ENCODE results near the gene MRAS. TPM values are rescaled to one million over a fixed set of nuclear protein-coding genes. Genes with fewer than 3 reads are reported as not detected.
A peak's percentile ranks its signal among the peaks of the same experiment; 100 is the strongest.

MRAS gene
- total and polyA plus RNA-seq, 2 experiments from 2014 or later, result 16.5 to 17.9 TPM

GRCh38 chr3:138378331-138378730 is 30.0 kb downstream of the MRAS start:
- DNase-seq (ENCODE audit: low spot score), result no peak
- H3K27ac ChIP-seq, result no peak overlapping the region
- no peaks in the 10 kb centered on the region for H3K79me2 ChIP-seq
- H3K4me2 ChIP-seq, result no peak overlapping the region
- no peaks in the 10 kb centered on the region for H3K9me3 ChIP-seq (ENCODE audit: low read depth)
- H3K4me1 ChIP-seq (ENCODE audit: insufficient read depth), result peaks cover 3% of the 10 kb centered on the region
- TF ChIP-seq, protein P1, sequence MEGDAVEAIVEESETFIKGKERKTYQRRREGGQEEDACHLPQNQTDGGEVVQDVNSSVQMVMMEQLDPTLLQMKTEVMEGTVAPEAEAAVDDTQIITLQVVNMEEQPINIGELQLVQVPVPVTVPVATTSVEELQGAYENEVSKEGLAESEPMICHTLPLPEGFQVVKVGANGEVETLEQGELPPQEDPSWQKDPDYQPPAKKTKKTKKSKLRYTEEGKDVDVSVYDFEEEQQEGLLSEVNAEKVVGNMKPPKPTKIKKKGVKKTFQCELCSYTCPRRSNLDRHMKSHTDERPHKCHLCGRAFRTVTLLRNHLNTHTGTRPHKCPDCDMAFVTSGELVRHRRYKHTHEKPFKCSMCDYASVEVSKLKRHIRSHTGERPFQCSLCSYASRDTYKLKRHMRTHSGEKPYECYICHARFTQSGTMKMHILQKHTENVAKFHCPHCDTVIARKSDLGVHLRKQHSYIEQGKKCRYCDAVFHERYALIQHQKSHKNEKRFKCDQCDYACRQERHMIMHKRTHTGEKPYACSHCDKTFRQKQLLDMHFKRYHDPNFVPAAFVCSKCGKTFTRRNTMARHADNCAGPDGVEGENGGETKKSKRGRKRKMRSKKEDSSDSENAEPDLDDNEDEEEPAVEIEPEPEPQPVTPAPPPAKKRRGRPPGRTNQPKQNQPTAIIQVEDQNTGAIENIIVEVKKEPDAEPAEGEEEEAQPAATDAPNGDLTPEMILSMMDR (IDR thresholded peaks at IDR 0.05; ENCODE audit: poor library complexity), result no peak
- TF ChIP-seq EZH2phosphoT487 (IDR thresholded peaks at IDR 0.05; ENCODE audit: low read depth, severe bottlenecking, unreplicated experiment), result no peak
- TF ChIP-seq EZH2 (IDR thresholded peaks at IDR 0.05; ENCODE audit: borderline replicate concordance), result no peak
- no peaks in the 10 kb centered on the region for H4K20me1 ChIP-seq (ENCODE audit: insufficient read depth, poor library complexity, severe bottlenecking)
- no peak overlapping the region for H2AFZ ChIP-seq
- H3K9me2 ChIP-seq (replicated peaks; ENCODE audit: insufficient read depth), result no peaks in the 10 kb centered on the region
- WGBS (ENCODE audit: low lambda C conversion rate, missing lambda C conversion rate), result 90% methylated on average over 5 of the region's 5 CpGs
- no peaks in the 10 kb centered on the region for H3K27me3 ChIP-seq
- no peak overlapping the region for H3K4me3 ChIP-seq
- no peaks in the 10 kb centered on the region for H3K36me3 ChIP-seq (replicated peaks; ENCODE audit: insufficient read depth, low read depth)

DNA sequence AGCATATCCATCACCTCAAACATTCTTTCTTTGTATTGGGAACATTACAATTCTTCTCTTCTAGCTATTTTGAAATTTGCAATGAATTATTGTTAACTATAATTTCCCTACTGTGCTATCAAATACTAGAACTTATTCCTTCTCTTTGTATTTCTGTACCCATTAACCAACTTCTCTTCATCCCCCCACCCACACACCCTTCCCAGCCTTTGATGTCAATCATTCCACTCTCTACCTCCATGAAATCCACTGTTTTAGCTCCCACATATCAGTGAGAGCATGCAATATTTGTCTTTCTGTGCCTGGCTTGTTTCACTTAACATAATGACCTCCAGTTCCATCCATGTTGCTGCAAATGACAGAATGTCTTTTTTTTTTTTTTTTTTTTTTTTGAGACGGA is 30.6 kb downstream of the MRAS start:
- Histone ChIP-seq H3K4me1 (ENCODE audit: insufficient read depth) (peaks cover 3% of the 10 kb centered on the region), H3K36me3 (replicated peaks; ENCODE audit: insufficient read depth, low read depth) (no peaks in the 10 kb centered on the region), H3K27me3 (no peaks in the 10 kb centered on the region), H3K79me2 (no peaks in the 10 kb centered on the region), H3K9me3 (ENCODE audit: low read depth) (no peaks in the 10 kb centered on the region), H3K9me2 (replicated peaks; ENCODE audit: insufficient read depth) (no peaks in the 10 kb centered on the region), H3K4me3 (no peak overlapping the region), H3K4me2 (no peak overlapping the region), H4K20me1 (ENCODE audit: insufficient read depth, poor library complexity, severe bottlenecking) (no peaks in the 10 kb centered on the region), H2AFZ (no peak overlapping the region), H3K27ac (no peak overlapping the region)
- WGBS (ENCODE audit: low lambda C conversion rate, missing lambda C conversion rate), result 78% methylated on average over 1 of the region's 1 CpG
- TF ChIP-seq, protein P1 (IDR thresholded peaks at IDR 0.05; ENCODE audit: poor library complexity), result no peak
- TF ChIP-seq EZH2 (IDR thresholded peaks at IDR 0.05; ENCODE audit: borderline replicate concordance) (no peak), EZH2phosphoT487 (IDR thresholded peaks at IDR 0.05; ENCODE audit: low read depth, severe bottlenecking, unreplicated experiment) (no peak)
- DNase-seq (ENCODE audit: low spot score), result no peak

GRCh38 chr3:138381413-138381901 is 33.1 kb downstream of the MRAS start:
- peaks cover 3% of the 10 kb centered on the region for H3K4me1 ChIP-seq (ENCODE audit: insufficient read depth)
- H4K20me1 ChIP-seq (ENCODE audit: insufficient read depth, poor library complexity, severe bottlenecking), result no peaks in the 10 kb centered on the region
- H3K4me2 ChIP-seq, result no peak overlapping the region
- no peak for DNase-seq (ENCODE audit: low spot score)
- H3K4me3 ChIP-seq, result no peak overlapping the region
- H3K79me2 ChIP-seq, result no peaks in the 10 kb centered on the region
- no peaks in the 10 kb centered on the region for H3K27me3 ChIP-seq
- H3K27ac ChIP-seq, result peak overlapping the region; percentile 32
- no peaks in the 10 kb centered on the region for H3K36me3 ChIP-seq (replicated peaks; ENCODE audit: insufficient read depth, low read depth)
- WGBS (ENCODE audit: low lambda C conversion rate, missing lambda C conversion rate), result 91% methylated on average over 5 of the region's 5 CpGs
- TF ChIP-seq EZH2phosphoT487 (IDR thresholded peaks at IDR 0.05; ENCODE audit: low read depth, severe bottlenecking, unreplicated experiment), result no peak
- TF ChIP-seq EZH2 (IDR thresholded peaks at IDR 0.05; ENCODE audit: borderline replicate concordance), result no peak
- TF ChIP-seq, protein P1 (IDR thresholded peaks at IDR 0.05; ENCODE audit: poor library complexity), result no peak
- no peak overlapping the region for H2AFZ ChIP-seq
- H3K9me3 ChIP-seq (ENCODE audit: low read depth), result no peaks in the 10 kb centered on the region
- H3K9me2 ChIP-seq (replicated peaks; ENCODE audit: insufficient read depth), result no peaks in the 10 kb centered on the region
